B cell (primary cell): ENCODE measurements around the gene DIPK1A.

Experiments
- EZH2 ChIP-seq: IDR thresholded peaks from 2 replicates; pipeline ENCODE4 v1.6.1; 2012; ENCODE audit warnings: borderline replicate concordance, low read depth, mild to moderate bottlenecking, moderate library complexity, low read length; ENCODE audit not compliant: insufficient read depth, poor library complexity, severe bottlenecking
- TF ChIP-seq, protein P1 (sequence below): fragments of 200-600 bp; IDR thresholded peaks from one replicate; pipeline ENCODE4 v1.8.0; 2022; ENCODE audit warnings: antibody characterized with exemption, mild to moderate bottlenecking

GRCh38 chr1:92970990-92971689, 9.9 kb upstream of the DIPK1A start:
- TF ChIP-seq EZH2 = no peak
- TF ChIP-seq, protein P1, sequence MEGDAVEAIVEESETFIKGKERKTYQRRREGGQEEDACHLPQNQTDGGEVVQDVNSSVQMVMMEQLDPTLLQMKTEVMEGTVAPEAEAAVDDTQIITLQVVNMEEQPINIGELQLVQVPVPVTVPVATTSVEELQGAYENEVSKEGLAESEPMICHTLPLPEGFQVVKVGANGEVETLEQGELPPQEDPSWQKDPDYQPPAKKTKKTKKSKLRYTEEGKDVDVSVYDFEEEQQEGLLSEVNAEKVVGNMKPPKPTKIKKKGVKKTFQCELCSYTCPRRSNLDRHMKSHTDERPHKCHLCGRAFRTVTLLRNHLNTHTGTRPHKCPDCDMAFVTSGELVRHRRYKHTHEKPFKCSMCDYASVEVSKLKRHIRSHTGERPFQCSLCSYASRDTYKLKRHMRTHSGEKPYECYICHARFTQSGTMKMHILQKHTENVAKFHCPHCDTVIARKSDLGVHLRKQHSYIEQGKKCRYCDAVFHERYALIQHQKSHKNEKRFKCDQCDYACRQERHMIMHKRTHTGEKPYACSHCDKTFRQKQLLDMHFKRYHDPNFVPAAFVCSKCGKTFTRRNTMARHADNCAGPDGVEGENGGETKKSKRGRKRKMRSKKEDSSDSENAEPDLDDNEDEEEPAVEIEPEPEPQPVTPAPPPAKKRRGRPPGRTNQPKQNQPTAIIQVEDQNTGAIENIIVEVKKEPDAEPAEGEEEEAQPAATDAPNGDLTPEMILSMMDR = no peak
